ENCODE results near the gene OR2A14.
"Not testable (repeated sequence)": the region's sequence is repeated elsewhere in the genome, so short reads cannot be mapped to it uniquely, and the experiment has no call there.

The OR2A14 gene

GRCh38 chr7:144164784-144165183, 41.8 kb downstream of the OR2A14 start:
- DNase-seq, result no peak

- not testable (repeated sequence) for DNase-seq
These were observed 48.8 kb downstream of the OR2A14 start for GRCh38 chr7:144171594-144172350.

- DNase-seq, result no peak
These were observed 51.6 kb downstream of the OR2A14 start for GRCh38 chr7:144174613-144175012.

- DNase-seq, result peak; percentile 21
These were observed 55.6 kb downstream of the OR2A14 start for GRCh38 chr7:144178380-144179164.

- not testable (repeated sequence) for DNase-seq
These were observed 56.1 kb downstream of the OR2A14 start for GRCh38 chr7:144179165-144179479.
